ENCODE results near the gene VCPKMT. TPM values are rescaled to one million over a fixed set of nuclear protein-coding genes. Genes with fewer than 3 reads are reported as not detected.

Gene VCPKMT
- total and polyA plus RNA-seq, 4 experiments from 2014 or later = 13.0 to 20.1 (median 15.2) TPM

DNA sequence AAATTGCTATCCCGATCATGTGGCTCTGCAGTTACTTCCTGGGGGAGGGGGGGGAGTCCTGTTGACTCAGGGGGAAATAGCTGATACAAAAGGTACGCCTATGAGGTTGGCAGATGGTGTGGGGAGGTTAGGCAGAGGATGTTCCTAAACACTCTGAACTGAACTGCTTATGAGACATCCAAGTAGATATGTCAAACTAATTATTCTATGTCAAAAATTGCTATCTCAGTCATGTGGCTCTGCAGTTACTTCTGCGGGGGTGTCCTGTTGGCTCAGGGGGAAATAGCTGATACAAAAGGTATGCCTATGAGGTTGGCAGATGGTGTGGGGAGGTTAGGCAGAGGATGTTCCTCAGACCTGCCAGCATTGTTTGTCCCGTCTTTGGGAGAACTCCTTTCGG lies 5.1 kb upstream of the VCPKMT start:
- Histone ChIP-seq H3K9me3 (ENCODE audit: control insufficient read depth in 1 of 2, low read length in 2 of 2) (no peaks in the 10 kb centered on the region), H3K36me3 (ENCODE audit: insufficient read depth, low read length) (peaks cover 12% of the 10 kb centered on the region), H3K4me3 (ENCODE audit: low read length in 2 of 2) (no peak overlapping the region), H3K27ac (ENCODE audit: low read depth, low read length) (no peak overlapping the region), H3K27me3 (ENCODE audit: insufficient read depth, low read length) (no peaks in the 10 kb centered on the region), H3K4me1 (ENCODE audit: insufficient read depth, low read length) (peaks cover 9% of the 10 kb centered on the region)
- no peak overlapping the region for H3K4me3 Mint-ChIP-seq
- peaks cover 4 to 7% (median 5%) of the 10 kb centered on the region in 4 donors for H3K4me1 Mint-ChIP-seq
- peaks cover 0 to 1% (median 0%) of the 10 kb centered on the region in 8 donors for H3K9me3 Mint-ChIP-seq
- ChIA-PET CTCF (ENCODE audit: partially characterized antibody) (no interaction called here), POLR2A (ENCODE audit: partially characterized antibody) (interaction anchor here (0.8 kb wide), 1 partner anchor 269 kb away, joined by 3 read pairs; the partner anchor contains the start of gene NEMF)
- H3K27ac Mint-ChIP-seq = peak overlapping the region in 1 of 7 donors; percentile 30
- H3K36me3 Mint-ChIP-seq = peaks cover 25 to 32% of the 10 kb centered on the region in 2 donors
- DNase-seq = no peak
- no peaks in the 10 kb centered on the region for H3K27me3 Mint-ChIP-seq
- intact Hi-C loops (cut with micrococcal nuclease) = no loop called here

- Histone ChIP-seq H3K4me1 (ENCODE audit: insufficient read depth, low read length) (peaks cover 34% of the 10 kb centered on the region), H3K36me3 (ENCODE audit: insufficient read depth, low read length) (peaks cover 14% of the 10 kb centered on the region), H3K27me3 (ENCODE audit: insufficient read depth, low read length) (no peaks in the 10 kb centered on the region), H3K9me3 (ENCODE audit: control insufficient read depth in 1 of 2, low read length in 2 of 2) (no peaks in the 10 kb centered on the region), H3K4me3 (ENCODE audit: low read length in 2 of 2) (no peak overlapping the region), H3K27ac (ENCODE audit: low read depth, low read length) (peak overlapping the region; percentile 93)
- Mint-ChIP-seq H3K9me3 (peaks cover 0 to 1% (median 0%) of the 10 kb centered on the region in 8 donors), H3K36me3 (peaks cover 16 to 31% of the 10 kb centered on the region in 2 donors), H3K27ac (peak overlapping the region in 6 of 7 donors; percentile 41 to 92 (median 64)), H3K4me3 (peak overlapping the region in 1 of 8 donors; percentile 15), H3K4me1 (peaks cover 10 to 32% (median 23%) of the 10 kb centered on the region in 4 donors), H3K27me3 (no peaks in the 10 kb centered on the region)
- ChIA-PET CTCF (ENCODE audit: partially characterized antibody) (interaction anchor here (0.6 to 2.8 kb wide), 10 partner anchors 10 to 349 kb away, joined by 3 to 30 read pairs (median 4); partner anchors contain the start of genes DMAC2L, L2HGDH and NEMF), POLR2A (ENCODE audit: partially characterized antibody) (interaction anchor here (1.3 to 3.3 kb wide), 11 partner anchors 30 to 531 kb away, joined by 4 to 77 read pairs (median 7); partner anchors contain the start of genes ARF6, MGAT2, NEMF and RPL36AL)
- no peak for DNase-seq
- intact Hi-C loops (cut with micrococcal nuclease) = loop anchor here (2.0 kb wide), 4 partner anchors 195 to 531 kb away; partner anchors contain the start of genes DMAC2L, KLHDC2, L2HGDH and MAP4K5
Observed at GRCh38 chr14:50117456-50117855, 1.1 kb upstream of the VCPKMT start.

DNA sequence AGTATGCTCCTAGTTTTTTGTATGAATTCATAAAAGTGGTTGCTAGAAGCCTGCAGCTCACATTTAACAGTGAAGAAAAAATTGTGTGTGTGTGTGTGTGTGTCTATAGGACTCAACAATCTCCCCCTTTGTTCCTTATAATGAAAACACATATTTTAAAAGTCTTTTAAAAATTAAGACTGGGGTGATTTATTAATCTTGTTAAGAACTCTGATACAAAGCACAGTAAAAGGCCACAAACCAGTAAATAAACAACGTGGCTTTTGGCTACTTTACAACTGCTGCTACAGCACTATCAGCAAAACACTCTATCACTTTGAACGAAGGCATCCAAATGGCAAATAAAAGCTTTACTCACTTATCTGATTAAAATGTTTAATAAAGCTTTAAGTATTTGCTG lies 594 bp upstream of the VCPKMT start:
- intact Hi-C loops (cut with micrococcal nuclease) = loop anchor here (1.0 to 2.0 kb wide), 7 partner anchors 114 to 530 kb away; partner anchors contain the start of genes DMAC2L, KLHDC2, L2HGDH and MAP4K5

DNA sequence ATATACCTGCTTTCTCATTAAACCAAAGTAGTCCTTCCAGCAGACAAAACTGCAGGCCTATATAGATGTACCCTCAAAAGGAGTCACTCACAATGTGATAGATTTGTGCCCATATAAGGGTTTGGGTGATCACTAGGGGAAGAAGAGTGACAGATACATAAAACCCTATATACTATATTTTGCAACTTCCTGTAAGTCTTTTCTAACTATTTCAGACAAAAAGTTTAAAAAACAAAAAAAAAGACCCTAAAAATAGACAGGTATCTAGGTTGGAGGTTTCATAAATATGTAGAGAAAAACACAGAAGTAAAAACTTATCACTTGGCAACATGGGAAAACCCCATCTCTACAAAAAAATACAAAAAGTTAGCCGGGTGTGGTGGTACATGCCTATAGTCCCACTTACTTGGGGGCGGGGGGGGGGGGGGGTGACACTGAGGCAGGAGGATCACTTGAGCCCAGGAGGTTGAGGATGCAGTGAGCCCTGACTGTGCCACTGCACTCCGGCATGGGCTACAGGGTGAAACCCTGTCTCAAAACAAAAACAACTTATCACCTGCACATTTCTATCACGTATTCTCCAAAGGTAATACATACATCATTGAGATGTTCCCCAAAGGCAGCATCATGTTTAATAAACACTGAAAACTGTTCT lies 2.9 kb downstream of the VCPKMT start:
- no peaks in the 10 kb centered on the region for H3K27me3 Mint-ChIP-seq
- Histone ChIP-seq H3K4me3 (ENCODE audit: low read length in 2 of 2) (no peak overlapping the region), H3K27me3 (ENCODE audit: insufficient read depth, low read length) (no peaks in the 10 kb centered on the region), H3K36me3 (ENCODE audit: insufficient read depth, low read length) (peaks cover 41% of the 10 kb centered on the region), H3K4me1 (ENCODE audit: insufficient read depth, low read length) (peaks cover 34% of the 10 kb centered on the region), H3K9me3 (ENCODE audit: control insufficient read depth in 1 of 2, low read length in 2 of 2) (no peaks in the 10 kb centered on the region), H3K27ac (ENCODE audit: low read depth, low read length) (peak overlapping the region; percentile 25)
- peak overlapping the region in 4 of 7 donors; percentile 42 to 96 (median 64) for H3K27ac Mint-ChIP-seq
- peaks cover 12 to 37% (median 28%) of the 10 kb centered on the region in 4 donors for H3K4me1 Mint-ChIP-seq
- H3K36me3 Mint-ChIP-seq = peaks cover 22 to 63% of the 10 kb centered on the region in 2 donors
- H3K4me3 Mint-ChIP-seq = peak overlapping the region in 1 of 8 donors; percentile 21
- peaks cover 0 to 1% (median 0%) of the 10 kb centered on the region in 8 donors for H3K9me3 Mint-ChIP-seq
- POLR2A ChIA-PET (ENCODE audit: partially characterized antibody) = interaction anchor here (0.6 to 4.6 kb wide), 7 partner anchors 31 to 346 kb away, joined by 3 to 33 read pairs (median 4); partner anchors contain the start of gene KLHDC2
- intact Hi-C loops (cut with micrococcal nuclease) = no loop called here
- DNase-seq = no peak
- CTCF ChIA-PET (ENCODE audit: partially characterized antibody) = interaction anchor here (0.7 to 4.6 kb wide), 5 partner anchors 9 to 261 kb away, joined by 3 to 39 read pairs (median 10); partner anchors contain the start of gene NEMF

More for the DNA sequence above, 594 bp upstream of the VCPKMT start:
- peaks cover 16 to 35% of the 10 kb centered on the region in 2 donors for H3K36me3 Mint-ChIP-seq
- H3K4me1 ChIP-seq (ENCODE audit: insufficient read depth, low read length) = peaks cover 34% of the 10 kb centered on the region
- H3K4me3 ChIP-seq (ENCODE audit: low read length in 2 of 2) = peak overlapping the region in 1 of 2 donors; percentile 65
- peaks cover 0 to 1% (median 0%) of the 10 kb centered on the region in 8 donors for H3K9me3 Mint-ChIP-seq
- POLR2A ChIA-PET (ENCODE audit: partially characterized antibody) = interaction anchor here (0.6 to 3.3 kb wide), 32 partner anchors 8 to 532 kb away, joined by 3 to 77 read pairs (median 6); partner anchors contain the start of genes ARF6, DMAC2L, DNAAF2 and KLHDC1
- H3K4me1 Mint-ChIP-seq = peaks cover 10 to 32% (median 23%) of the 10 kb centered on the region in 4 donors
- peaks cover 19% of the 10 kb centered on the region for H3K36me3 ChIP-seq (ENCODE audit: insufficient read depth, low read length)
- CTCF ChIA-PET (ENCODE audit: partially characterized antibody) = interaction anchor here (0.6 to 2.8 kb wide), 12 partner anchors 9 to 350 kb away, joined by 3 to 30 read pairs (median 4); partner anchors contain the start of genes DMAC2L, KLHDC2, L2HGDH and NEMF
- no peak for DNase-seq
- peak overlapping the region; percentile 96 to 100 (median 99) for H3K27ac Mint-ChIP-seq
- H3K27me3 Mint-ChIP-seq = no peaks in the 10 kb centered on the region
- H3K9me3 ChIP-seq (ENCODE audit: control insufficient read depth in 1 of 2, low read length in 2 of 2) = no peaks in the 10 kb centered on the region
- H3K27me3 ChIP-seq (ENCODE audit: insufficient read depth, low read length) = no peaks in the 10 kb centered on the region
- H3K4me3 Mint-ChIP-seq = peak overlapping the region; percentile 97 to 98 (median 98)
- H3K27ac ChIP-seq (ENCODE audit: low read depth, low read length) = peak overlapping the region; percentile 93

- CTCF ChIA-PET (ENCODE audit: partially characterized antibody) = interaction anchor here (4.6 kb wide), 1 partner anchor 258 kb away, joined by 35 read pairs; the partner anchor contains the start of gene NEMF
- intact Hi-C loops (cut with micrococcal nuclease) = no loop called here
- peaks cover 21 to 57% of the 10 kb centered on the region in 2 donors for H3K36me3 Mint-ChIP-seq
Observed at GRCh38 chr14:50110323-50111037, 5.9 kb downstream of the VCPKMT start.

GRCh38 chr14:50109342-50109741 lies 7.0 kb downstream of the VCPKMT start:
- peak overlapping the region in 5 of 7 donors; percentile 19 to 56 (median 37) for H3K27ac Mint-ChIP-seq
- H3K4me3 ChIP-seq (ENCODE audit: low read length in 2 of 2) = no peak overlapping the region
- no peaks in the 10 kb centered on the region for H3K9me3 ChIP-seq (ENCODE audit: control insufficient read depth in 1 of 2, low read length in 2 of 2)
- no peak for DNase-seq
- intact Hi-C loops (cut with micrococcal nuclease) = no loop called here
- H3K27ac ChIP-seq (ENCODE audit: low read depth, low read length) = no peak overlapping the region
- H3K4me1 ChIP-seq (ENCODE audit: insufficient read depth, low read length) = peaks cover 15% of the 10 kb centered on the region
- no peaks in the 10 kb centered on the region for H3K9me3 Mint-ChIP-seq
- no peaks in the 10 kb centered on the region for H3K27me3 ChIP-seq (ENCODE audit: insufficient read depth, low read length)
- peaks cover 21 to 56% of the 10 kb centered on the region in 2 donors for H3K36me3 Mint-ChIP-seq
- ChIA-PET POLR2A (ENCODE audit: partially characterized antibody) (interaction anchor here (1.1 kb wide), 1 partner anchor 476 kb away, joined by 4 read pairs; no protein-coding TSS in a partner anchor), CTCF (ENCODE audit: partially characterized antibody) (no interaction called here)
- H3K27me3 Mint-ChIP-seq = no peaks in the 10 kb centered on the region
- H3K4me1 Mint-ChIP-seq = peaks cover 6 to 25% (median 14%) of the 10 kb centered on the region in 4 donors
- H3K36me3 ChIP-seq (ENCODE audit: insufficient read depth, low read length) = peaks cover 42% of the 10 kb centered on the region
- H3K4me3 Mint-ChIP-seq = no peak overlapping the region

More at GRCh38 chr14:50110323-50111037, 5.9 kb downstream of the VCPKMT start:
- no peak overlapping the region for H3K4me3 ChIP-seq (ENCODE audit: low read length in 2 of 2)
- peaks cover 46% of the 10 kb centered on the region for H3K36me3 ChIP-seq (ENCODE audit: insufficient read depth, low read length)
- no peak overlapping the region for H3K27ac ChIP-seq (ENCODE audit: low read depth, low read length)
- no peaks in the 10 kb centered on the region for H3K27me3 ChIP-seq (ENCODE audit: insufficient read depth, low read length)
- DNase-seq = no peak
- Mint-ChIP-seq H3K4me3 (no peak overlapping the region), H3K27me3 (no peaks in the 10 kb centered on the region), H3K4me1 (peaks cover 6 to 23% (median 14%) of the 10 kb centered on the region in 4 donors), H3K27ac (peak overlapping the region in 3 of 7 donors; percentile 51 to 72 (median 61)), H3K9me3 (no peaks in the 10 kb centered on the region)
- POLR2A ChIA-PET (ENCODE audit: partially characterized antibody) = interaction anchor here (1.0 to 4.6 kb wide), 2 partner anchors 199 to 248 kb away, joined by 3 to 33 read pairs; no protein-coding TSS in a partner anchor
- peaks cover 21% of the 10 kb centered on the region for H3K4me1 ChIP-seq (ENCODE audit: insufficient read depth, low read length)
- H3K9me3 ChIP-seq (ENCODE audit: control insufficient read depth in 1 of 2, low read length in 2 of 2) = no peaks in the 10 kb centered on the region

Measured in CD4-positive, alpha-beta memory T cell (primary cell).